MM.1S (cell line): ENCODE measurements around the gene RPAP2.

ENCODE experiments used
- DNase-seq: peaks from one replicate; pipeline ENCODE4 v3.0.0-alpha.2; 2015
- H2AFZ ChIP-seq: fragments of 300-600 bp; sonication (generic); 2 replicates; pipeline ENCODE4 v1.6.0; 2016; ENCODE audit warnings: antibody characterized with exemption, low read length
- H3F3A ChIP-seq: fragments of 300-600 bp; sonication (generic); 2 replicates; pipeline ENCODE4 v1.6.1; 2016; ENCODE audit warnings: mild to moderate bottlenecking, antibody characterized with exemption, low read length, moderate library complexity, mixed read lengths; ENCODE audit not compliant: insufficient read depth
- H3K27ac ChIP-seq: fragments of 300-600 bp; sonication (generic); 2 replicates; pipeline ENCODE4 v1.5.1; 2016; ENCODE audit warnings: mild to moderate bottlenecking, low read length
- H3K27me3 ChIP-seq: fragments of 300-600 bp; sonication (generic); replicated peaks from 2 replicates; pipeline ENCODE4 v1.6.0; 2016; ENCODE audit warnings: low read length; ENCODE audit not compliant: insufficient read depth
- H3K36me3 ChIP-seq: fragments of 300-600 bp; sonication (generic); replicated peaks from 2 replicates; pipeline ENCODE4 v1.6.1; 2016; ENCODE audit warnings: mild to moderate bottlenecking, low read length, mixed read lengths; ENCODE audit not compliant: insufficient read depth
- H3K4me1 ChIP-seq: fragments of 300-600 bp; sonication (generic); 2 replicates; pipeline ENCODE4 v1.6.1; 2016; ENCODE audit warnings: low read length, mixed read lengths
- H3K4me2 ChIP-seq: fragments of 300-600 bp; sonication (generic); 2 replicates; pipeline ENCODE4 v1.6.0; 2016; ENCODE audit warnings: low read depth, low read length
- H3K4me3 ChIP-seq: fragments of 300-600 bp; sonication (generic); 2 replicates; pipeline ENCODE4 v1.5.1; 2016; ENCODE audit warnings: low read length, mixed read lengths
- H3K79me2 ChIP-seq: fragments of 300-600 bp; sonication (generic); 2 replicates; pipeline ENCODE4 v1.6.1; 2016; ENCODE audit warnings: mixed run types, low read length, mixed read lengths
- H3K9ac ChIP-seq: fragments of 300-600 bp; sonication (generic); 2 replicates; pipeline ENCODE4 v1.6.1; 2016; ENCODE audit warnings: low read length, mixed read lengths
- H3K9me2 ChIP-seq: fragments of 300-600 bp; sonication (generic); replicated peaks from 2 replicates; pipeline ENCODE4 v1.6.1; 2016; ENCODE audit warnings: mild to moderate bottlenecking, low read length, mixed read lengths; ENCODE audit not compliant: insufficient read depth
- H3K9me3 ChIP-seq: fragments of 300-600 bp; sonication (generic); replicated peaks from 2 replicates; pipeline ENCODE4 v1.6.1; 2016; ENCODE audit warnings: mild to moderate bottlenecking, low read length, mixed read lengths; ENCODE audit not compliant: insufficient read depth
- H4K20me1 ChIP-seq: fragments of 300-600 bp; sonication (generic); 2 replicates; pipeline ENCODE4 v1.6.1; 2016; ENCODE audit warnings: mild to moderate bottlenecking, low read length, moderate library complexity, mixed read lengths; ENCODE audit not compliant: insufficient read depth
- CTCF ChIP-seq: fragments of 300-600 bp; sonication (generic); IDR thresholded peaks from 2 replicates; pipeline ENCODE4 v1.5.1; 2016; ENCODE audit warnings: antibody characterized with exemption, low read length, mixed read lengths
- EZH2 ChIP-seq: fragments of 300-600 bp; sonication (generic); optimal IDR thresholded peaks from 2 replicates; pipeline ENCODE3; 2017; ENCODE audit warnings: low read depth, mild to moderate bottlenecking, antibody characterized with exemption, low read length, mixed read lengths
- EZH2phosphoT487 ChIP-seq: fragments of 300-600 bp; sonication (generic); IDR thresholded peaks from 2 replicates; pipeline ENCODE4 v1.6.1; 2018; ENCODE audit warnings: antibody characterized with exemption, low read length

The RPAP2 gene

GRCh38 chr1:92404661-92405060 lies 105.8 kb downstream of the RPAP2 start:
- TF ChIP-seq CTCF (no peak), EZH2 (no peak), EZH2phosphoT487 (no peak)
- DNase-seq: no peak
- Histone ChIP-seq H3K4me2 (no peak overlapping the region), H2AFZ (no peak overlapping the region), H3K79me2 (no peaks in the 10 kb centered on the region), H3K4me1 (no peaks in the 10 kb centered on the region), H4K20me1 (no peaks in the 10 kb centered on the region), H3F3A (no peaks in the 10 kb centered on the region), H3K9ac (no peak overlapping the region), H3K27ac (no peak overlapping the region), H3K4me3 (no peak overlapping the region), H3K36me3 (no peaks in the 10 kb centered on the region), H3K27me3 (no peaks in the 10 kb centered on the region), H3K9me3 (no peaks in the 10 kb centered on the region), H3K9me2 (no peaks in the 10 kb centered on the region)

DNA sequence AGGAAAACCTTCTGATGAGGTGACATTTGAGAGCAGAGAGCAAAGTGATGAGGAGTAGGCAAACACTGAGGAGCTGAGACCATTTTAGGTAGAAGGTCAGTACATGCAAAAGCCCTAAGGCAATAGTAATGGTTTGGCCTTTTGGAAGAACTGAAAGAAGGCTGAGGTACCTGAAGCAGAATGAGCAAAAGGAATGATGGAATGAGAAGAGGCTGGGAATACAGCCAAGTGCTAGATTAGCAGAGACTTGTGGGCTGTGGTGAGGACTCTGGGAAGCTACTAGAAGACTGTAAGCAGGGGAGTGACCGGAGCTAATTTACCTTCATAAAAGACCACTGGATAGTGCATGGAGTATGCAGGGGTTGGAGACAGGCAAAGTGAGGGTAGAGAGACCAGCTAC lies 110.0 kb downstream of the RPAP2 start:
- no peak for DNase-seq
- no peak overlapping the region for H3K4me2 ChIP-seq
- no peaks in the 10 kb centered on the region for H3F3A ChIP-seq
- no peaks in the 10 kb centered on the region for H3K9me2 ChIP-seq
- no peak overlapping the region for H3K27ac ChIP-seq
- no peaks in the 10 kb centered on the region for H3K27me3 ChIP-seq
- H3K4me1 ChIP-seq: no peaks in the 10 kb centered on the region
- no peaks in the 10 kb centered on the region for H4K20me1 ChIP-seq
- no peak overlapping the region for H3K9ac ChIP-seq
- H3K79me2 ChIP-seq: no peaks in the 10 kb centered on the region
- no peak overlapping the region for H2AFZ ChIP-seq
- TF ChIP-seq EZH2 (no peak), EZH2phosphoT487 (no peak), CTCF (no peak)
- no peak overlapping the region for H3K4me3 ChIP-seq
- no peaks in the 10 kb centered on the region for H3K9me3 ChIP-seq
- H3K36me3 ChIP-seq: no peaks in the 10 kb centered on the region

DNA sequence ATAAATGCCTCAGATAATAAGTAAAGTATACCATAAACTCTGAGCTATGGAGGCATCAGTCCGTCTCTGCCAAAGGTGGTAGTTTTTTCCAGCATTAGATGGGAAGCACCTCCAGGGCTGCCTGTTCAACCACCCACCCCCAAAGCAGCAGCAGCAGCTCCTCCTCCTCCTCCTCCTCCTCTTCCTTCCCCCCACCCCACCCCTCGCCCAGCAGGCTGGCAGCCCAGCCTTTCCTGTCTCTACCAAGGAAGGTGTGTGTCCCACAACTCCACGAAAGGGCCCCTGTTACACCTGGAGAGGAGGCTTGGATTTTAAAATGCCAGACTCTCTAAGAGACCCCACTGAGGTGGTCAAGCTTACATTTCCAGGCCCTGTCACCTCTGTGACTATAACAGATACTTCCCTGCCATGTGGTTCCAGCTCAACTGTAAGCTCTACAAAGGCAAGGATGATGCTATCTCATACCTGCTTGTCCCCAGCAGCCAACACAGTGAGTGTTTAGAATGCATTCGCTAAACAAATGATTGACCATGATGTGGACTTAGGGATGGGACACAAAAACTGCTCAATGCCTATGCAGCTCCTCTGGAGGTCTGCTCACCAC lies 111.2 kb downstream of the RPAP2 start:
- Histone ChIP-seq H3K4me1 (no peaks in the 10 kb centered on the region), H3K79me2 (no peaks in the 10 kb centered on the region), H3K9me2 (no peaks in the 10 kb centered on the region), H3K9me3 (no peaks in the 10 kb centered on the region), H3K9ac (no peak overlapping the region), H3F3A (no peaks in the 10 kb centered on the region), H4K20me1 (no peaks in the 10 kb centered on the region), H3K4me2 (no peak overlapping the region), H3K27ac (no peak overlapping the region), H2AFZ (no peak overlapping the region), H3K27me3 (no peaks in the 10 kb centered on the region), H3K4me3 (no peak overlapping the region), H3K36me3 (no peaks in the 10 kb centered on the region)
- DNase-seq: no peak
- TF ChIP-seq CTCF (no peak), EZH2phosphoT487 (no peak), EZH2 (no peak)
